Activated CD4-positive, alpha-beta T cell treated with anti-CD3 and anti-CD28 coated beads, Interleukin-2, amount 10 ng/mL, durations not matched to agents 7 days and 5 days (primary cell): Measurements from ENCODE around the gene CNIH1. TPM values are rescaled to one million over a fixed set of nuclear protein-coding genes. Genes with fewer than 3 reads are reported as not detected.
"Not testable (repeated sequence)": the region's sequence is repeated elsewhere in the genome, so short reads cannot be mapped to it uniquely, and the experiment has no call there.

ENCODE experiments used
- CTCF ChIA-PET: fragments of 350-600 bp; sonication (Branson Sonifier 250); formaldehyde crosslinking; loops from one replicate; lab custom pipeline; 2021; ENCODE audit warnings: antibody characterized with exemption; lab: Charles Lee
- POLR2A ChIA-PET: fragments of 350-600 bp; sonication (Branson Sonifier 250); formaldehyde crosslinking; loops from one replicate; lab custom pipeline; 2021; ENCODE audit warnings: antibody characterized with exemption; lab: Charles Lee
- DNase-seq: peaks from one replicate; pipeline ENCODE4 v3.0.0-alpha.2; 2020
- H3K27ac Mint-ChIP-seq: one replicate; pipeline ENCODE4 v1.8.0; 2021; ENCODE audit warnings: mild to moderate bottlenecking, moderate library complexity, mixed read lengths
- H3K27me3 Mint-ChIP-seq: one replicate; pipeline ENCODE4 v1.8.0; 2021; ENCODE audit warnings: mixed read lengths
- H3K36me3 Mint-ChIP-seq: one replicate; pipeline ENCODE4 v1.8.0; 2021; ENCODE audit warnings: low read depth, mixed read lengths
- H3K4me1 Mint-ChIP-seq: one replicate; pipeline ENCODE4 v1.8.0; 2021; ENCODE audit warnings: mixed read lengths
- H3K4me3 Mint-ChIP-seq: one replicate; pipeline ENCODE4 v1.8.0; 2021; ENCODE audit warnings: mild to moderate bottlenecking, moderate library complexity, mixed read lengths
- H3K9me3 Mint-ChIP-seq: one replicate; pipeline ENCODE4 v1.8.0; 2021; ENCODE audit warnings: mixed read lengths
- total RNA-seq, 2 experiments: library from RNA; stranded (reverse); gene quantifications; one replicate each; pipeline ENCODE4 v1.2.3, GENCODE V29; 2021

CNIH1 gene
- total RNA-seq, 2 experiments from 2014 or later = 71.5 to 94.5 TPM

- CTCF ChIA-PET = interaction anchor here (0.6 to 1.4 kb wide), 3 partner anchors 9 to 673 kb away, joined by 3 to 6 read pairs (median 3); no protein-coding TSS in a partner anchor
- H3K27ac Mint-ChIP-seq = no peak overlapping the region
- H3K4me3 Mint-ChIP-seq = no peak overlapping the region
- peaks cover 3% of the 10 kb centered on the region for H3K36me3 Mint-ChIP-seq
- POLR2A ChIA-PET = no interaction called here
- H3K27me3 Mint-ChIP-seq = peaks cover 14% of the 10 kb centered on the region
- H3K4me1 Mint-ChIP-seq = peaks cover 23% of the 10 kb centered on the region
- no peaks in the 10 kb centered on the region for H3K9me3 Mint-ChIP-seq
- no peak for DNase-seq
Observed at GRCh38 chr14:54443981-54444380, 2.8 kb upstream of the CNIH1 start.

GRCh38 chr14:54442961-54443360 lies 1.8 kb upstream of the CNIH1 start:
- POLR2A ChIA-PET, H3K27ac Mint-ChIP-seq, H3K9me3 Mint-ChIP-seq, H3K36me3 Mint-ChIP-seq, H3K4me3 Mint-ChIP-seq, DNase-seq: not testable (repeated sequence)
- CTCF ChIA-PET = interaction anchor here (0.6 to 1.4 kb wide), 3 partner anchors 18 to 1394 kb away, joined by 3 to 6 read pairs (median 3); no protein-coding TSS in a partner anchor
- Mint-ChIP-seq H3K4me1 (peaks cover 30% of the 10 kb centered on the region), H3K27me3 (peaks cover 13% of the 10 kb centered on the region)

- Mint-ChIP-seq H3K9me3 (no peaks in the 10 kb centered on the region), H3K4me3 (peak overlapping the region; percentile 79), H3K27me3 (peaks cover 3% of the 10 kb centered on the region), H3K27ac (peak overlapping the region; percentile 88), H3K4me1 (peaks cover 47% of the 10 kb centered on the region), H3K36me3 (peaks cover 12% of the 10 kb centered on the region)
- CTCF ChIA-PET = interaction anchor here (0.8 kb wide), 1 partner anchor 44 kb away, joined by 3 read pairs; no protein-coding TSS in a partner anchor
- no peak for DNase-seq
- POLR2A ChIA-PET = no interaction called here
Observed at GRCh38 chr14:54440476-54440872, 700 bp downstream of the CNIH1 start.

- Mint-ChIP-seq H3K4me3 (peak overlapping the region; percentile 79), H3K4me1 (peaks cover 51% of the 10 kb centered on the region)
- POLR2A ChIA-PET = no interaction called here
Observed at GRCh38 chr14:54440037-54440436, 1.1 kb downstream of the CNIH1 start.

GRCh38 chr14:54438703-54439102 lies 2.5 kb downstream of the CNIH1 start:
- H3K36me3 Mint-ChIP-seq = peaks cover 26% of the 10 kb centered on the region
- no peak overlapping the region for H3K4me3 Mint-ChIP-seq
- POLR2A ChIA-PET = no interaction called here
- H3K27me3 Mint-ChIP-seq = no peaks in the 10 kb centered on the region
- DNase-seq = no peak
- H3K9me3 Mint-ChIP-seq = no peaks in the 10 kb centered on the region
- no peak overlapping the region for H3K27ac Mint-ChIP-seq
- CTCF ChIA-PET = interaction anchor here (1.0 kb wide), 1 partner anchor 71 kb away, joined by 3 read pairs; the partner anchor contains the start of gene CGRRF1
- H3K4me1 Mint-ChIP-seq = peaks cover 60% of the 10 kb centered on the region

More at GRCh38 chr14:54440037-54440436, 1.1 kb downstream of the CNIH1 start:
- DNase-seq = no peak
- CTCF ChIA-PET = interaction anchor here (0.6 kb wide), 1 partner anchor 54 kb away, joined by 3 read pairs; no protein-coding TSS in a partner anchor
- H3K27me3 Mint-ChIP-seq = peaks cover 3% of the 10 kb centered on the region
- H3K27ac Mint-ChIP-seq = peak overlapping the region; percentile 88
- no peaks in the 10 kb centered on the region for H3K9me3 Mint-ChIP-seq
- peaks cover 16% of the 10 kb centered on the region for H3K36me3 Mint-ChIP-seq

GRCh38 chr14:54437954-54438353 lies 3.2 kb downstream of the CNIH1 start:
- H3K27ac Mint-ChIP-seq, H3K27me3 Mint-ChIP-seq, H3K4me3 Mint-ChIP-seq, POLR2A ChIA-PET, H3K9me3 Mint-ChIP-seq, DNase-seq: not testable (repeated sequence)
- Mint-ChIP-seq H3K4me1 (peaks cover 64% of the 10 kb centered on the region), H3K36me3 (peaks cover 31% of the 10 kb centered on the region)
- CTCF ChIA-PET = interaction anchor here (0.6 to 1.0 kb wide), 3 partner anchors 44 to 1418 kb away, joined by 3 to 5 read pairs (median 4); partner anchors contain the start of gene CGRRF1

GRCh38 chr14:54435500-54435981 lies 5.6 kb downstream of the CNIH1 start:
- Mint-ChIP-seq H3K4me1 (peaks cover 54% of the 10 kb centered on the region), H3K36me3 (peaks cover 46% of the 10 kb centered on the region), H3K27ac (no peak overlapping the region), H3K4me3 (peak overlapping the region; percentile 0), H3K27me3 (no peaks in the 10 kb centered on the region), H3K9me3 (no peaks in the 10 kb centered on the region)
- DNase-seq = no peak
- ChIA-PET CTCF (interaction anchor here (0.8 to 2.1 kb wide), 4 partner anchors 9 to 51 kb away, joined by 3 to 6 read pairs (median 4); partner anchors contain the start of gene CDKN3), POLR2A (no interaction called here)

- H3K4me3 Mint-ChIP-seq = no peak overlapping the region
- peaks cover 4% of the 10 kb centered on the region for H3K4me1 Mint-ChIP-seq
- no peak for DNase-seq
- CTCF ChIA-PET = interaction anchor here (1.1 kb wide), 1 partner anchor 14 kb away, joined by 4 read pairs; no protein-coding TSS in a partner anchor
- peaks cover 54% of the 10 kb centered on the region for H3K36me3 Mint-ChIP-seq
- POLR2A ChIA-PET = no interaction called here
- no peaks in the 10 kb centered on the region for H3K27me3 Mint-ChIP-seq
- H3K27ac Mint-ChIP-seq = peak overlapping the region; percentile 28
- no peaks in the 10 kb centered on the region for H3K9me3 Mint-ChIP-seq
Observed at GRCh38 chr14:54428527-54428926, 12.6 kb downstream of the CNIH1 start.

- DNase-seq = no peak
- H3K9me3 Mint-ChIP-seq = no peaks in the 10 kb centered on the region
- POLR2A ChIA-PET = no interaction called here
- H3K4me3 Mint-ChIP-seq = no peak overlapping the region
- H3K4me1 Mint-ChIP-seq = no peaks in the 10 kb centered on the region
- no peak overlapping the region for H3K27ac Mint-ChIP-seq
- H3K36me3 Mint-ChIP-seq = peaks cover 49% of the 10 kb centered on the region
- CTCF ChIA-PET = no interaction called here
- H3K27me3 Mint-ChIP-seq = no peaks in the 10 kb centered on the region
Observed at GRCh38 chr14:54427871-54428270, 13.3 kb downstream of the CNIH1 start.

- H3K9me3 Mint-ChIP-seq = no peaks in the 10 kb centered on the region
- CTCF ChIA-PET = no interaction called here
- H3K27ac Mint-ChIP-seq = no peak overlapping the region
- DNase-seq = no peak
- H3K4me3 Mint-ChIP-seq = no peak overlapping the region
- peaks cover 38% of the 10 kb centered on the region for H3K36me3 Mint-ChIP-seq
- H3K4me1 Mint-ChIP-seq = no peaks in the 10 kb centered on the region
- POLR2A ChIA-PET = no interaction called here
- no peaks in the 10 kb centered on the region for H3K27me3 Mint-ChIP-seq
Observed at GRCh38 chr14:54425537-54426274, 15.5 kb downstream of the CNIH1 start.

- ChIA-PET CTCF (interaction anchor here (1.6 kb wide), 2 partner anchors 85 to 348 kb away, joined by 3 to 6 read pairs; partner anchors contain the start of gene CGRRF1), POLR2A (no interaction called here)
- no peak for DNase-seq
- H3K36me3 Mint-ChIP-seq = peaks cover 38% of the 10 kb centered on the region
- no peaks in the 10 kb centered on the region for H3K27me3 Mint-ChIP-seq
- no peak overlapping the region for H3K4me3 Mint-ChIP-seq
- H3K9me3 Mint-ChIP-seq = no peaks in the 10 kb centered on the region
- no peak overlapping the region for H3K27ac Mint-ChIP-seq
- no peaks in the 10 kb centered on the region for H3K4me1 Mint-ChIP-seq
Observed at GRCh38 chr14:54425068-54425467, 16.1 kb downstream of the CNIH1 start.

GRCh38 chr14:54424479-54424901 lies 16.7 kb downstream of the CNIH1 start:
- no peaks in the 10 kb centered on the region for H3K27me3 Mint-ChIP-seq
- POLR2A ChIA-PET = no interaction called here
- no peak overlapping the region for H3K4me3 Mint-ChIP-seq
- DNase-seq = no peak
- CTCF ChIA-PET = interaction anchor here (1.3 to 1.6 kb wide), 4 partner anchors 10 to 348 kb away, joined by 3 to 6 read pairs (median 4); partner anchors contain the start of genes CDKN3 and CGRRF1
- no peaks in the 10 kb centered on the region for H3K9me3 Mint-ChIP-seq
- H3K4me1 Mint-ChIP-seq = no peaks in the 10 kb centered on the region
- no peak overlapping the region for H3K27ac Mint-ChIP-seq
- peaks cover 37% of the 10 kb centered on the region for H3K36me3 Mint-ChIP-seq

- no peaks in the 10 kb centered on the region for H3K4me1 Mint-ChIP-seq
- ChIA-PET CTCF (interaction anchor here (1.3 to 1.6 kb wide), 4 partner anchors 10 to 349 kb away, joined by 3 to 6 read pairs (median 4); partner anchors contain the start of genes CDKN3 and CGRRF1), POLR2A (no interaction called here)
- no peak overlapping the region for H3K4me3 Mint-ChIP-seq
- H3K9me3 Mint-ChIP-seq = no peaks in the 10 kb centered on the region
- DNase-seq = no peak
- H3K27ac Mint-ChIP-seq = no peak overlapping the region
- no peaks in the 10 kb centered on the region for H3K27me3 Mint-ChIP-seq
- H3K36me3 Mint-ChIP-seq = peaks cover 35% of the 10 kb centered on the region
Observed at GRCh38 chr14:54423991-54424390, 17.2 kb downstream of the CNIH1 start.
